Measurements from ENCODE around the gene CSF3R. TPM values are rescaled to one million over a fixed set of nuclear protein-coding genes. Genes with fewer than 3 reads are reported as not detected.
A peak's percentile ranks its signal among the peaks of the same experiment; 100 is the strongest.

The CSF3R gene
- total and polyA plus RNA-seq, 2 experiments from 2014 or later, result not detected

DNA sequence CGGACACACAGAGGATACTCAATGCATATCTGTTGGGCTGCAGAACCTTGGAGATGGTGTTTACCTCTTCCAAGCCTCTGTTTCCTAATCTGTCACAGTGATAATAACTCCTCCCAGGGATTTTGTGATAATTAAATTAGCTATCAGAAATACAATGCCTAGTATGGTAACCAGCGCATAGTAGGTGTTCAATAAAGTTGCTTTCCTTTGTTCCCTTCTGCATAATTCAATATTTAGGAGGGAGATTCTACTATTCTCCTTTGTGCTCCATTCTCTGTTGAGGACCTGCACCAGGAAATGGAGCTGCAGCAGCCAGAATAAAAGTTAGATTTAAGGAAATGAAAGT is 3.4 kb upstream of the CSF3R start (continued):
- TF ChIP-seq, protein P1, sequence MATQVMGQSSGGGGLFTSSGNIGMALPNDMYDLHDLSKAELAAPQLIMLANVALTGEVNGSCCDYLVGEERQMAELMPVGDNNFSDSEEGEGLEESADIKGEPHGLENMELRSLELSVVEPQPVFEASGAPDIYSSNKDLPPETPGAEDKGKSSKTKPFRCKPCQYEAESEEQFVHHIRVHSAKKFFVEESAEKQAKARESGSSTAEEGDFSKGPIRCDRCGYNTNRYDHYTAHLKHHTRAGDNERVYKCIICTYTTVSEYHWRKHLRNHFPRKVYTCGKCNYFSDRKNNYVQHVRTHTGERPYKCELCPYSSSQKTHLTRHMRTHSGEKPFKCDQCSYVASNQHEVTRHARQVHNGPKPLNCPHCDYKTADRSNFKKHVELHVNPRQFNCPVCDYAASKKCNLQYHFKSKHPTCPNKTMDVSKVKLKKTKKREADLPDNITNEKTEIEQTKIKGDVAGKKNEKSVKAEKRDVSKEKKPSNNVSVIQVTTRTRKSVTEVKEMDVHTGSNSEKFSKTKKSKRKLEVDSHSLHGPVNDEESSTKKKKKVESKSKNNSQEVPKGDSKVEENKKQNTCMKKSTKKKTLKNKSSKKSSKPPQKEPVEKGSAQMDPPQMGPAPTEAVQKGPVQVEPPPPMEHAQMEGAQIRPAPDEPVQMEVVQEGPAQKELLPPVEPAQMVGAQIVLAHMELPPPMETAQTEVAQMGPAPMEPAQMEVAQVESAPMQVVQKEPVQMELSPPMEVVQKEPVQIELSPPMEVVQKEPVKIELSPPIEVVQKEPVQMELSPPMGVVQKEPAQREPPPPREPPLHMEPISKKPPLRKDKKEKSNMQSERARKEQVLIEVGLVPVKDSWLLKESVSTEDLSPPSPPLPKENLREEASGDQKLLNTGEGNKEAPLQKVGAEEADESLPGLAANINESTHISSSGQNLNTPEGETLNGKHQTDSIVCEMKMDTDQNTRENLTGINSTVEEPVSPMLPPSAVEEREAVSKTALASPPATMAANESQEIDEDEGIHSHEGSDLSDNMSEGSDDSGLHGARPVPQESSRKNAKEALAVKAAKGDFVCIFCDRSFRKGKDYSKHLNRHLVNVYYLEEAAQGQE (IDR thresholded peaks at IDR 0.05; ENCODE audit: unreplicated experiment), result no peak
- TF ChIP-seq, protein P2, sequence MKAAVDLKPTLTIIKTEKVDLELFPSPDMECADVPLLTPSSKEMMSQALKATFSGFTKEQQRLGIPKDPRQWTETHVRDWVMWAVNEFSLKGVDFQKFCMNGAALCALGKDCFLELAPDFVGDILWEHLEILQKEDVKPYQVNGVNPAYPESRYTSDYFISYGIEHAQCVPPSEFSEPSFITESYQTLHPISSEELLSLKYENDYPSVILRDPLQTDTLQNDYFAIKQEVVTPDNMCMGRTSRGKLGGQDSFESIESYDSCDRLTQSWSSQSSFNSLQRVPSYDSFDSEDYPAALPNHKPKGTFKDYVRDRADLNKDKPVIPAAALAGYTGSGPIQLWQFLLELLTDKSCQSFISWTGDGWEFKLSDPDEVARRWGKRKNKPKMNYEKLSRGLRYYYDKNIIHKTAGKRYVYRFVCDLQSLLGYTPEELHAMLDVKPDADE (IDR thresholded peaks at IDR 0.05), result no peak

DNA sequence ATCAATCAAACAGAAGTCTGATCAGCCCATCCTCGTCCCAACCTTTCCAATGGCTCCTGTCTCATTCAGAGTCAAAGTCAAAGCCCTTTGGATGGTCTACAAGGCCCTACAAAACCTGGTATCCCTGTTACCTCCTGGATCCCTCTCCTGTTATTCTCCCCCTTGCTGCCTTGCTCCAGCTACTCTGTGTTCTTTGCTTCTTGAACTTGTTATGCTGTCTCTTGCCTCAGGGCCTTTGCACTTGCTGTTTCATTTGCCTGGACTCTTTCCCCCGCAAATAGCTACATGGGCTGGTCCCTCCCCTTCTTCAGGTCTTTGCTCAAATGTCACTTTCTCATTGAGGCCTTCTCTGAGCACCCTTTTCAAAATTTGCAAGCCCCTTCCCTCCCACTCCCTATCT is 1.4 kb upstream of the CSF3R start:
- peaks cover 6% of the 10 kb centered on the region for H3K27me3 Mint-ChIP-seq (ENCODE audit: insufficient read depth, low read depth, poor library complexity)
- no peak for DNase-seq (ENCODE audit: low spot score)
- H3K36me3 Mint-ChIP-seq (ENCODE audit: low read depth), result no peaks in the 10 kb centered on the region
- no peak overlapping the region for H3K4me3 Mint-ChIP-seq
- peaks cover 10% of the 10 kb centered on the region for H3K4me1 Mint-ChIP-seq
- peaks cover 3% of the 10 kb centered on the region; the same call in 1 of the 3 replicates for H3K9me3 Mint-ChIP-seq
- no peak overlapping the region for H3K4me2 ChIP-seq
- no peak overlapping the region for H3K4me3 ChIP-seq
- no peaks in the 10 kb centered on the region for H3K36me3 ChIP-seq (ENCODE audit: insufficient read depth)
- ATAC-seq, result no peak
- no peak overlapping the region for H3K27ac Mint-ChIP-seq
- no peaks in the 10 kb centered on the region for H3K27me3 ChIP-seq (ENCODE audit: insufficient read depth)
- H3K9me2 ChIP-seq (ENCODE audit: insufficient read depth), result no peaks in the 10 kb centered on the region
- H3F3A ChIP-seq (replicated peaks; ENCODE audit: low read depth), result no peaks in the 10 kb centered on the region
- TF ChIP-seq ZNF114 (CRISPR knock-in tag; IDR thresholded peaks at IDR 0.05) (no peak), POLR2AphosphoS5 (IDR thresholded peaks at IDR 0.05; ENCODE audit: low read depth) (no peak), EZH2phosphoT487 (IDR thresholded peaks at IDR 0.05; ENCODE audit: unreplicated experiment) (no peak)
- H3K79me2 ChIP-seq (replicated peaks; ENCODE audit: insufficient read depth), result no peaks in the 10 kb centered on the region
- H3K27ac ChIP-seq (ENCODE audit: low read depth), result no peak overlapping the region
- no peaks in the 10 kb centered on the region for H3K4me1 ChIP-seq (ENCODE audit: insufficient read depth)
- no peak overlapping the region for H2AFZ ChIP-seq
- H4K20me1 ChIP-seq (replicated peaks; ENCODE audit: insufficient read depth), result no peaks in the 10 kb centered on the region

DNA sequence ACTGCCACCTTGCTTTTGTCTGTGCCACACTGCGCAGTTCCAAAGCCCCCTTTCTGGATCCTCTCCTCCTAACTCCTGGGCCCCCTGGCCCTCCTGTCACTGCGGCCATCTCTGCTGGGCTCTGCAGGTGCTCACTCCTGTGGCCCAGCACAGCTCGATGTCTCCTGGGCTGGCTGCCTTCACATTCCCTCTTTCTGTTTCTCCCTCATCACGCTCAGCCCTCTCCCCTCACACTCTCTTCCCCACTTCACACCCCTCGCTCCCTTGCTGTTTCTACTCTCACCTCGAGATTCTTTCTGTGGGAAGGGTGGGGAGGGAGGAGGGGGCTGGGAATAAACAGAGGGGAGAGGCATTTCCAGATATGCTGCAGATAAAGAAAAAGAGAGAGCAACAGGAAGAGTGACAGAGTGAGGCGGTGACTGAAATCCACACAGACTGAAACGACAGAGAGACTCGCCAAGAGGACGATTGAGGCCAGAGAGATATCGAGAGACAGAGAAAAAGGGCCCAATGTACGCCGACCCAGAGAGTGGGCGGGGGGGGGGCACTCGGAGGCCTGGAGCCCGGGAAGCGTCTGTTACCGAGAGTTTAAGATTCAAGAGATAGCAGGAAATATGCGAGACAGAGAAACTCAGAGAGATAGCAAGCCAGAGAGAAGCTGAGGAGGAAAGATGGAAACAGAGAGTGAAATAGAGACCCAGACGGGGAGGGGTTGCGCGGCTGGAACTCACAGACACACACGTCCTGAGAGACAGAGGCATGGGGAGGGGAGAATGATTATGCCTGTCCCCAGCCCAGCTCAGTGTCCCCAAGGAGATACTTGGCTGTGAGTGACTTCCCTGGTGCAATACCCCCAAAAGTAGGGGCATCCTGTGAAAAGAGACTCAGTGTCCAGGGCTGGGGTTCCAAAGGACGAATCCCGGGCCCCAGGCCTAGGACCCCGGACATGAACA is 666 bp downstream of the CSF3R start:
- peak; percentile 38 for ATAC-seq
- Histone ChIP-seq H3K4me1 (ENCODE audit: insufficient read depth) (no peaks in the 10 kb centered on the region), H3K27ac (ENCODE audit: low read depth) (no peak overlapping the region), H4K20me1 (replicated peaks; ENCODE audit: insufficient read depth) (no peaks in the 10 kb centered on the region), H3K4me2 (no peak overlapping the region), H3K9me2 (ENCODE audit: insufficient read depth) (no peaks in the 10 kb centered on the region), H3K36me3 (ENCODE audit: insufficient read depth) (no peaks in the 10 kb centered on the region), H3K79me2 (replicated peaks; ENCODE audit: insufficient read depth) (no peaks in the 10 kb centered on the region), H3K27me3 (ENCODE audit: insufficient read depth) (no peaks in the 10 kb centered on the region), H2AFZ (peak overlapping the region; percentile 76; the same call in 1 of the 2 replicates), H3K4me3 (no peak overlapping the region), H3F3A (replicated peaks; ENCODE audit: low read depth) (no peaks in the 10 kb centered on the region)
- Mint-ChIP-seq H3K27ac (no peak overlapping the region), H3K36me3 (ENCODE audit: low read depth) (no peaks in the 10 kb centered on the region), H3K4me3 (no peak overlapping the region), H3K27me3 (ENCODE audit: insufficient read depth, low read depth, poor library complexity) (peaks cover 2% of the 10 kb centered on the region), H3K4me1 (peaks cover 8% of the 10 kb centered on the region), H3K9me3 (peaks cover 3% of the 10 kb centered on the region; the same call in 1 of the 3 replicates)
- DNase-seq (ENCODE audit: low spot score), result no peak
- TF ChIP-seq EZH2 (IDR thresholded peaks at IDR 0.05; ENCODE audit: low read depth, unreplicated experiment), result no peak
- TF ChIP-seq EZH2phosphoT487 (IDR thresholded peaks at IDR 0.05; ENCODE audit: unreplicated experiment), result no peak
- TF ChIP-seq, protein P2 (IDR thresholded peaks at IDR 0.05), result no peak
- no peak for TF ChIP-seq ZNF114 (CRISPR knock-in tag; IDR thresholded peaks at IDR 0.05)
- no peak for TF ChIP-seq NANOG (IDR thresholded peaks at IDR 0.05; ENCODE audit: borderline replicate concordance)
- TF ChIP-seq, protein P1 (IDR thresholded peaks at IDR 0.05; ENCODE audit: unreplicated experiment), result no peak
- no peak for TF ChIP-seq STAT1 (IDR thresholded peaks at IDR 0.05; ENCODE audit: unreplicated experiment)
